HepG2 (cell line): Measurements from ENCODE around the gene PHF10. TPM values are rescaled to one million over a fixed set of nuclear protein-coding genes. Genes with fewer than 3 reads are reported as not detected.
A peak's percentile ranks its signal among the peaks of the same experiment; 100 is the strongest.

Experiments used
- BCL6 ChIP-seq: IDR thresholded peaks from 2 replicates; pipeline ENCODE4 v1.6.1; 2016; ENCODE audit warnings: missing genetic modification reagents, missing compliant biosample characterization
- GLI4 ChIP-seq: sonication (generic); formaldehyde crosslinking; IDR thresholded peaks from 2 replicates; pipeline ENCODE4 v1.5.1; 2020; ENCODE audit warnings: missing genetic modification reagents, mild to moderate bottlenecking, moderate library complexity, borderline replicate concordance
- HDAC1 ChIP-seq: sonication (generic); formaldehyde crosslinking; IDR thresholded peaks from 2 replicates; pipeline ENCODE4 v1.5.1; 2020; ENCODE audit warnings: mild to moderate bottlenecking, missing genetic modification reagents
- KDM6A ChIP-seq: IDR thresholded peaks from 2 replicates; pipeline ENCODE4 v1.6.1; 2016; ENCODE audit warnings: low read depth
- NAIF1 ChIP-seq: sonication (generic); formaldehyde crosslinking; IDR thresholded peaks from 2 replicates; pipeline ENCODE4 v1.5.0; 2020; ENCODE audit warnings: mild to moderate bottlenecking, missing genetic modification reagents, borderline replicate concordance
- RARA ChIP-seq: IDR thresholded peaks from 2 replicates; pipeline ENCODE4 v1.6.1; 2016; ENCODE audit warnings: missing genetic modification reagents, missing compliant biosample characterization
- TOE1 ChIP-seq: sonication (generic); formaldehyde crosslinking; IDR thresholded peaks from 2 replicates; pipeline ENCODE4 v1.4.0; 2020; ENCODE audit warnings: mild to moderate bottlenecking, missing genetic modification reagents
- ZNF136 ChIP-seq: sonication (generic); formaldehyde crosslinking; IDR thresholded peaks from 2 replicates; pipeline ENCODE4 v1.8.1; 2022; ENCODE audit warnings: low read depth, mild to moderate bottlenecking, moderate library complexity, missing genetic modification reagents
- ZNF292 ChIP-seq: sonication (generic); formaldehyde crosslinking; IDR thresholded peaks from 2 replicates; pipeline ENCODE4 v1.8.1; 2022; ENCODE audit warnings: mild to moderate bottlenecking, low read depth, missing genetic modification reagents, borderline replicate concordance
- ZNF737 ChIP-seq: sonication (generic); formaldehyde crosslinking; IDR thresholded peaks from 2 replicates; pipeline ENCODE4 v1.5.0; 2020; ENCODE audit warnings: missing genetic modification reagents, mild to moderate bottlenecking, borderline replicate concordance
- ZNF781 ChIP-seq: sonication (generic); formaldehyde crosslinking; IDR thresholded peaks from 2 replicates; pipeline ENCODE4 v1.5.1; 2020; ENCODE audit warnings: borderline replicate concordance, mild to moderate bottlenecking, missing genetic modification reagents; ENCODE audit errors: not compliant biosample characterization
- polyA plus RNA-seq, 8 experiments: library from polyadenylated mRNA; depleted of rRNA in 3 of 8; stranded (reverse) in 7 of 8; unstranded in 1 of 8; fragments of >200 nt; fragmentation: Illumina TruSeq in 4 of 8; extraction: Trizol in 4 of 8; gene quantifications; 2 replicates each; pipeline versions ENCODE4 v1.2.1 to v1.2.3, GENCODE V29; 2011 to 2016; ENCODE audit warnings: low read depth in 4 of 8, missing spikeins in 1 of 8, mixed read lengths in 1 of 8; ENCODE audit not compliant: insufficient read depth in 1 of 8
- total RNA-seq, 5 experiments: library from RNA; depleted of rRNA; stranded (reverse); fragments of >200 nt; fragmentation: Illumina TruSeq; extraction: Trizol; gene quantifications; 2 replicates each; pipeline ENCODE4 v1.2.3, GENCODE V29; 2016; ENCODE audit warnings: low read depth in 1 of 5
- TF ChIP-seq, protein P1 (sequence below): sonication (generic); formaldehyde crosslinking; conservative IDR thresholded peaks from 2 replicates; pipeline ENCODE4 v1.8.1; 2023; ENCODE audit warnings: missing genetic modification reagents
- TF ChIP-seq, protein P2 (sequence below): fragments of 450-650 bp; IDR thresholded peaks from 2 replicates; pipeline ENCODE4 v1.6.1; 2017; ENCODE audit warnings: mild to moderate bottlenecking
- TF ChIP-seq, protein P3 (sequence below): sonication (generic); formaldehyde crosslinking; IDR thresholded peaks from 2 replicates; pipeline ENCODE4 v1.8.1; 2023; ENCODE audit warnings: mild to moderate bottlenecking, missing genetic modification reagents, borderline replicate concordance
- TF ChIP-seq, protein P4 (sequence below): sonication (generic); formaldehyde crosslinking; IDR thresholded peaks from 2 replicates; pipeline ENCODE4 v1.4.0; 2020; ENCODE audit warnings: missing genetic modification reagents, borderline replicate concordance

The PHF10 gene
- total and polyA plus RNA-seq, 2 of the 13 experiments (the other 11 are each of a cell fraction or from before 2014, with no cell fraction given): 42.1 to 84.1 TPM

DNA sequence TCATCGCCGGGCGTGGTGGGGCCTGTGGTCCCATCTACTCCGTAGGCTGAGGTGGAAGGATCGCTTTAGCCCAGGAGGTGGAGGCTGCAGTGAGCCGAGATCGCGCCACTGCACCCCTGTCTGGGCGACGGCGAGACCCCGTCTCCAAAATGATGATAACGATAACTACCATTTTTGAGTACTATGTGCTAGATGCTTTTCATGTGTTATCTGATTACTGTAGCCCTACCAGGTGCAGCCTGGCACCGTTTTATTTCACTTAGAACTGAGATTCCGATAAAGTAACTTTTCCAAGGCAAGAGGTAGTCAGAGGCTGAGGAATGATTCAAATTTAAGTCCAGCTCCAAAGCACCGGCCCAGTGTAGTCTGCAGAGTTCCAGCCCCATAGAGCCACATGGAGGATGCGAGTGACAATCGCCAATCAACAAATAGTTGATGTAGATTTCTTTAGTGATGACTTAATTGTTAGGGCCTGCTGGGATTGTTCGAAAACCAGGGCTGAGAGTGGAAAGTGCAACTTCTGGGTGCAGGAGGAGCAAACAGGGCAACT, 27.8 kb upstream of the PHF10 start (continued):
- TF ChIP-seq, protein P1, sequence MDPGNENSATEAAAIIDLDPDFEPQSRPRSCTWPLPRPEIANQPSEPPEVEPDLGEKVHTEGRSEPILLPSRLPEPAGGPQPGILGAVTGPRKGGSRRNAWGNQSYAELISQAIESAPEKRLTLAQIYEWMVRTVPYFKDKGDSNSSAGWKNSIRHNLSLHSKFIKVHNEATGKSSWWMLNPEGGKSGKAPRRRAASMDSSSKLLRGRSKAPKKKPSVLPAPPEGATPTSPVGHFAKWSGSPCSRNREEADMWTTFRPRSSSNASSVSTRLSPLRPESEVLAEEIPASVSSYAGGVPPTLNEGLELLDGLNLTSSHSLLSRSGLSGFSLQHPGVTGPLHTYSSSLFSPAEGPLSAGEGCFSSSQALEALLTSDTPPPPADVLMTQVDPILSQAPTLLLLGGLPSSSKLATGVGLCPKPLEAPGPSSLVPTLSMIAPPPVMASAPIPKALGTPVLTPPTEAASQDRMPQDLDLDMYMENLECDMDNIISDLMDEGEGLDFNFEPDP (CRISPR knock-in tag): 0 out of 2 replicates have a peak, but pooled peaks have one; percentile 13
- TF ChIP-seq RARA (CRISPR knock-in tag): no peak
- no peak for TF ChIP-seq HDAC1 (CRISPR knock-in tag)
- TF ChIP-seq GLI4 (CRISPR knock-in tag): no peak
- peak; percentile 1; the same call in 1 of the 2 replicates for TF ChIP-seq ZNF737
- 0 out of 2 replicates have a peak, but pooled peaks have one; percentile 31 for TF ChIP-seq TOE1 (CRISPR knock-in tag)
- TF ChIP-seq ZNF136 (CRISPR knock-in tag): no peak
- TF ChIP-seq KDM6A (CRISPR knock-in tag): no peak
- no peak for TF ChIP-seq NAIF1
- TF ChIP-seq, protein P2, sequence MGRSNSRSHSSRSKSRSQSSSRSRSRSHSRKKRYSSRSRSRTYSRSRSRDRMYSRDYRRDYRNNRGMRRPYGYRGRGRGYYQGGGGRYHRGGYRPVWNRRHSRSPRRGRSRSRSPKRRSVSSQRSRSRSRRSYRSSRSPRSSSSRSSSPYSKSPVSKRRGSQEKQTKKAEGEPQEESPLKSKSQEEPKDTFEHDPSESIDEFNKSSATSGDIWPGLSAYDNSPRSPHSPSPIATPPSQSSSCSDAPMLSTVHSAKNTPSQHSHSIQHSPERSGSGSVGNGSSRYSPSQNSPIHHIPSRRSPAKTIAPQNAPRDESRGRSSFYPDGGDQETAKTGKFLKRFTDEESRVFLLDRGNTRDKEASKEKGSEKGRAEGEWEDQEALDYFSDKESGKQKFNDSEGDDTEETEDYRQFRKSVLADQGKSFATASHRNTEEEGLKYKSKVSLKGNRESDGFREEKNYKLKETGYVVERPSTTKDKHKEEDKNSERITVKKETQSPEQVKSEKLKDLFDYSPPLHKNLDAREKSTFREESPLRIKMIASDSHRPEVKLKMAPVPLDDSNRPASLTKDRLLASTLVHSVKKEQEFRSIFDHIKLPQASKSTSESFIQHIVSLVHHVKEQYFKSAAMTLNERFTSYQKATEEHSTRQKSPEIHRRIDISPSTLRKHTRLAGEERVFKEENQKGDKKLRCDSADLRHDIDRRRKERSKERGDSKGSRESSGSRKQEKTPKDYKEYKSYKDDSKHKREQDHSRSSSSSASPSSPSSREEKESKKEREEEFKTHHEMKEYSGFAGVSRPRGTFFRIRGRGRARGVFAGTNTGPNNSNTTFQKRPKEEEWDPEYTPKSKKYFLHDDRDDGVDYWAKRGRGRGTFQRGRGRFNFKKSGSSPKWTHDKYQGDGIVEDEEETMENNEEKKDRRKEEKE: no peak
- TF ChIP-seq, protein P3, sequence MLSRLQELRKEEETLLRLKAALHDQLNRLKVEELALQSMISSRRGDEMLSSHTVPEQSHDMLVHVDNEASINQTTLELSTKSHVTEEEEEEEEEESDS (CRISPR knock-in tag): 0 out of 2 replicates have a peak, but pooled peaks have one; percentile 66
- 0 out of 2 replicates have a peak, but pooled peaks have one; percentile 5 for TF ChIP-seq ZNF292 (CRISPR knock-in tag)
- TF ChIP-seq ZNF781 (CRISPR knock-in tag): peak; percentile 58
- TF ChIP-seq, protein P4, sequence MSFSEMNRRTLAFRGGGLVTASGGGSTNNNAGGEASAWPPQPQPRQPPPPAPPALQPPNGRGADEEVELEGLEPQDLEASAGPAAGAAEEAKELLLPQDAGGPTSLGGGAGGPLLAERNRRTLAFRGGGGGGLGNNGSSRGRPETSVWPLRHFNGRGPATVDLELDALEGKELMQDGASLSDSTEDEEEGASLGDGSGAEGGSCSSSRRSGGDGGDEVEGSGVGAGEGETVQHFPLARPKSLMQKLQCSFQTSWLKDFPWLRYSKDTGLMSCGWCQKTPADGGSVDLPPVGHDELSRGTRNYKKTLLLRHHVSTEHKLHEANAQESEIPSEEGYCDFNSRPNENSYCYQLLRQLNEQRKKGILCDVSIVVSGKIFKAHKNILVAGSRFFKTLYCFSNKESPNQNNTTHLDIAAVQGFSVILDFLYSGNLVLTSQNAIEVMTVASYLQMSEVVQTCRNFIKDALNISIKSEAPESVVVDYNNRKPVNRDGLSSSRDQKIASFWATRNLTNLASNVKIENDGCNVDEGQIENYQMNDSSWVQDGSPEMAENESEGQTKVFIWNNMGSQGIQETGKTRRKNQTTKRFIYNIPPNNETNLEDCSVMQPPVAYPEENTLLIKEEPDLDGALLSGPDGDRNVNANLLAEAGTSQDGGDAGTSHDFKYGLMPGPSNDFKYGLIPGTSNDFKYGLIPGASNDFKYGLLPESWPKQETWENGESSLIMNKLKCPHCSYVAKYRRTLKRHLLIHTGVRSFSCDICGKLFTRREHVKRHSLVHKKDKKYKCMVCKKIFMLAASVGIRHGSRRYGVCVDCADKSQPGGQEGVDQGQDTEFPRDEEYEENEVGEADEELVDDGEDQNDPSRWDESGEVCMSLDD (CRISPR knock-in tag): no peak
- TF ChIP-seq BCL6 (CRISPR knock-in tag): 0 out of 2 replicates have a peak, but pooled peaks have one; percentile 13
